Panc1 (cell line): ENCODE data around the gene RBP4. TPM values are rescaled to one million over a fixed set of nuclear protein-coding genes. Genes with fewer than 3 reads are reported as not detected.

Experiments
- ATAC-seq: fragments of 200-7000 bp; cut with Tn5 transposase; 2 replicates; pipeline ENCODE4 v1.9.1; 2020; ENCODE audit warnings: mild to moderate bottlenecking, moderate library complexity
- BruUV-seq: library from RNA; stranded (reverse); fragments of 400-500 nt; replicated peaks from 2 replicates; lab custom pipeline; 2021; lab: Mats Ljungman, UMichigan
- CTCF ChIA-PET: fragments of 300-600 bp; sonication (Branson Sonifier 250); formaldehyde crosslinking; loops from one replicate; lab custom pipeline; 2022; ENCODE audit warnings: antibody characterized with exemption; lab: Charles Lee
- POLR2A ChIA-PET: fragments of 300-600 bp; sonication (Branson Sonifier 250); formaldehyde crosslinking; loops from one replicate; lab custom pipeline; 2022; ENCODE audit warnings: antibody characterized with exemption; lab: Charles Lee
- DNase-seq: peaks from one replicate; pipeline ENCODE4 v3.0.0-alpha.2; 2010; ENCODE audit warnings: low read depth, low spot score
- H3K27ac ChIP-seq: 2 replicates; pipeline ENCODE4 v1.5.1; 2011; ENCODE audit warnings: mild to moderate bottlenecking, low read length, inconsistent platforms
- H3K27me3 ChIP-seq: fragments of 200-500 bp; sonication (Bioruptor generic); 2 replicates; pipeline ENCODE4 v1.6.0; 2014; ENCODE audit warnings: low read length, inconsistent platforms; ENCODE audit not compliant: control insufficient read depth, insufficient read depth
- H3K36me3 ChIP-seq: fragments of 200-500 bp; sonication (Bioruptor generic); 2 replicates; pipeline ENCODE4 v1.5.1; 2014; ENCODE audit warnings: inconsistent platforms, mild to moderate bottlenecking, low read length, moderate library complexity; ENCODE audit not compliant: control insufficient read depth, insufficient read depth
- H3K4me1 ChIP-seq: 2 replicates; pipeline ENCODE4 v1.5.1; 2011; ENCODE audit warnings: inconsistent platforms, mild to moderate bottlenecking, low read length, moderate library complexity; ENCODE audit not compliant: control insufficient read depth, insufficient read depth
- H3K4me3 ChIP-seq, 2 experiments: 2 replicates each; pipeline ENCODE4 v1.5.1; 2011 to 2012; ENCODE audit warnings: low read depth in 2 of 2, low read length in 2 of 2, mild to moderate bottlenecking in 2 of 2, inconsistent platforms in 1 of 2, moderate library complexity in 1 of 2
- H3K9me3 ChIP-seq: fragments of 200-500 bp; sonication (Bioruptor generic); 2 replicates; pipeline ENCODE4 v1.5.1; 2014; ENCODE audit warnings: low read depth, mild to moderate bottlenecking, inconsistent platforms, low read length, moderate library complexity; ENCODE audit not compliant: control insufficient read depth, insufficient read depth
- POLR2AphosphoS5 ChIP-seq: IDR thresholded peaks from 2 replicates; pipeline ENCODE4 v1.6.1; 2012; ENCODE audit warnings: mild to moderate bottlenecking, low read depth, low read length, moderate library complexity
- SIN3A ChIP-seq: IDR thresholded peaks from 2 replicates; pipeline ENCODE4 v1.6.1; 2012; ENCODE audit warnings: low read depth, mild to moderate bottlenecking, low read length, moderate library complexity, borderline replicate concordance; ENCODE audit not compliant: insufficient read depth
- TCF7L2 ChIP-seq: IDR thresholded peaks from 2 replicates; pipeline ENCODE4 v1.6.1; 2011; ENCODE audit warnings: mild to moderate bottlenecking, low read depth, low read length, inconsistent platforms
- in situ Hi-C: cut with HindIII; loops from 2 replicates; pipeline ENCODE4 v1.10.0; 2016; ENCODE audit warnings: low sequenced_read_pairs, low pct_unique_long_range_greater_than_20kb
- intact Hi-C: fragments of 100-400 bp; cut with micrococcal nuclease; formaldehyde crosslinking; loops from one replicate; pipeline ENCODE4 v1.10.0; 2022; ENCODE audit not compliant: unreplicated experiment
- total RNA-seq: library from RNA; stranded (reverse); gene quantifications from one replicate; pipeline ENCODE4 v1.2.1, GENCODE V29; 2021; ENCODE audit not compliant: unreplicated experiment
- TF ChIP-seq, protein P1 (sequence below), 2 experiments: IDR thresholded peaks; 2 replicates each; pipeline ENCODE4 v1.6.1; 2011 to 2012; ENCODE audit warnings: low read depth in 2 of 2, control low read depth in 1 of 2, low read length in 1 of 2, mild to moderate bottlenecking in 1 of 2, moderate library complexity in 1 of 2; ENCODE audit not compliant: insufficient read depth in 1 of 2
- TF ChIP-seq, protein P2 (sequence below): fragments of 450-650 bp; IDR thresholded peaks from 2 replicates; pipeline ENCODE4 v1.5.1; 2017; ENCODE audit warnings: mild to moderate bottlenecking

The RBP4 gene
- total RNA-seq, 1 experiment from 2014 or later: 6.9 TPM

- peaks cover 10% of the 10 kb centered on the region for H3K4me1 ChIP-seq
- in situ Hi-C loops: no loop called here
- ChIA-PET CTCF (interaction anchor here (0.7 kb wide), 1 partner anchor 152 kb away, joined by 6 read pairs; no protein-coding TSS in a partner anchor), POLR2A (no interaction called here)
- DNase-seq (no peak), ATAC-seq (no peak)
- no peaks in the 10 kb centered on the region for H3K9me3 ChIP-seq
- H3K4me3 ChIP-seq: no peak overlapping the region
- H3K27me3 ChIP-seq: peaks cover 34% of the 10 kb centered on the region
- no peak overlapping the region for H3K27ac ChIP-seq
- no TSS peak for BruUV-seq
- intact Hi-C loops: no loop called here
- H3K36me3 ChIP-seq: no peaks in the 10 kb centered on the region
- TF ChIP-seq TCF7L2 (no peak), SIN3A (no peak), POLR2AphosphoS5 (no peak)
- TF ChIP-seq, protein P1, sequence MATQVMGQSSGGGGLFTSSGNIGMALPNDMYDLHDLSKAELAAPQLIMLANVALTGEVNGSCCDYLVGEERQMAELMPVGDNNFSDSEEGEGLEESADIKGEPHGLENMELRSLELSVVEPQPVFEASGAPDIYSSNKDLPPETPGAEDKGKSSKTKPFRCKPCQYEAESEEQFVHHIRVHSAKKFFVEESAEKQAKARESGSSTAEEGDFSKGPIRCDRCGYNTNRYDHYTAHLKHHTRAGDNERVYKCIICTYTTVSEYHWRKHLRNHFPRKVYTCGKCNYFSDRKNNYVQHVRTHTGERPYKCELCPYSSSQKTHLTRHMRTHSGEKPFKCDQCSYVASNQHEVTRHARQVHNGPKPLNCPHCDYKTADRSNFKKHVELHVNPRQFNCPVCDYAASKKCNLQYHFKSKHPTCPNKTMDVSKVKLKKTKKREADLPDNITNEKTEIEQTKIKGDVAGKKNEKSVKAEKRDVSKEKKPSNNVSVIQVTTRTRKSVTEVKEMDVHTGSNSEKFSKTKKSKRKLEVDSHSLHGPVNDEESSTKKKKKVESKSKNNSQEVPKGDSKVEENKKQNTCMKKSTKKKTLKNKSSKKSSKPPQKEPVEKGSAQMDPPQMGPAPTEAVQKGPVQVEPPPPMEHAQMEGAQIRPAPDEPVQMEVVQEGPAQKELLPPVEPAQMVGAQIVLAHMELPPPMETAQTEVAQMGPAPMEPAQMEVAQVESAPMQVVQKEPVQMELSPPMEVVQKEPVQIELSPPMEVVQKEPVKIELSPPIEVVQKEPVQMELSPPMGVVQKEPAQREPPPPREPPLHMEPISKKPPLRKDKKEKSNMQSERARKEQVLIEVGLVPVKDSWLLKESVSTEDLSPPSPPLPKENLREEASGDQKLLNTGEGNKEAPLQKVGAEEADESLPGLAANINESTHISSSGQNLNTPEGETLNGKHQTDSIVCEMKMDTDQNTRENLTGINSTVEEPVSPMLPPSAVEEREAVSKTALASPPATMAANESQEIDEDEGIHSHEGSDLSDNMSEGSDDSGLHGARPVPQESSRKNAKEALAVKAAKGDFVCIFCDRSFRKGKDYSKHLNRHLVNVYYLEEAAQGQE (IDR thresholded peaks at IDR 0.05; ENCODE audit: insufficient read depth in 1 of 2, low read depth in 2 of 2, low read length in 1 of 2): no peak
- TF ChIP-seq, protein P2, sequence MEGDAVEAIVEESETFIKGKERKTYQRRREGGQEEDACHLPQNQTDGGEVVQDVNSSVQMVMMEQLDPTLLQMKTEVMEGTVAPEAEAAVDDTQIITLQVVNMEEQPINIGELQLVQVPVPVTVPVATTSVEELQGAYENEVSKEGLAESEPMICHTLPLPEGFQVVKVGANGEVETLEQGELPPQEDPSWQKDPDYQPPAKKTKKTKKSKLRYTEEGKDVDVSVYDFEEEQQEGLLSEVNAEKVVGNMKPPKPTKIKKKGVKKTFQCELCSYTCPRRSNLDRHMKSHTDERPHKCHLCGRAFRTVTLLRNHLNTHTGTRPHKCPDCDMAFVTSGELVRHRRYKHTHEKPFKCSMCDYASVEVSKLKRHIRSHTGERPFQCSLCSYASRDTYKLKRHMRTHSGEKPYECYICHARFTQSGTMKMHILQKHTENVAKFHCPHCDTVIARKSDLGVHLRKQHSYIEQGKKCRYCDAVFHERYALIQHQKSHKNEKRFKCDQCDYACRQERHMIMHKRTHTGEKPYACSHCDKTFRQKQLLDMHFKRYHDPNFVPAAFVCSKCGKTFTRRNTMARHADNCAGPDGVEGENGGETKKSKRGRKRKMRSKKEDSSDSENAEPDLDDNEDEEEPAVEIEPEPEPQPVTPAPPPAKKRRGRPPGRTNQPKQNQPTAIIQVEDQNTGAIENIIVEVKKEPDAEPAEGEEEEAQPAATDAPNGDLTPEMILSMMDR: no peak
Measured at GRCh38 chr10:93570383-93570782, 30.7 kb downstream of the RBP4 start.

DNA sequence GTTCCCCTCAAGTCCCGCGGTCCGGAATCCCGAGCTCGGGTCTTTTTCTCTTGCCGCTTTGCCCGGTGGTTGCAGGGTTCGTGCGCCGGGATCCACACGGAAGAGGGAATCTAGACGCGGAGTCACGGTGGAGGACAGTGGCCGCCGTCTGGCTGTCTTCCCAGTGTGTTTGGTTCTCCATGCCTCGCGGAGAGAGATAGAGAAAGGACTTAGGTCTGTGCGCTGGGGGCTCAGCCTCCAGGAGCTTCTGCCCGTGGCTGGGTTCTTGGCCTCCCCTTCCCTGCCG lies 33.0 kb downstream of the RBP4 start:
- H3K27ac ChIP-seq: no peak overlapping the region
- CTCF ChIA-PET: no interaction called here
- DNase-seq (no peak), ATAC-seq (peak; percentile 40; the same call in 1 of the 2 replicates)
- BruUV-seq: no TSS peak
- POLR2A ChIA-PET: interaction anchor here (0.6 kb wide), 1 partner anchor 14 kb away, joined by 3 read pairs; no protein-coding TSS in a partner anchor
- intact Hi-C loops (no loop called here), in situ Hi-C loops (no loop called here)
- H3K36me3 ChIP-seq: no peaks in the 10 kb centered on the region
- peaks cover 10% of the 10 kb centered on the region for H3K4me1 ChIP-seq
- H3K9me3 ChIP-seq: no peaks in the 10 kb centered on the region
- TF ChIP-seq, protein P1 (IDR thresholded peaks at IDR 0.05; ENCODE audit: insufficient read depth in 1 of 2, low read depth in 2 of 2, low read length in 1 of 2): no peak
- TF ChIP-seq POLR2AphosphoS5: no peak
- TF ChIP-seq SIN3A: no peak
- no peak for TF ChIP-seq TCF7L2
- TF ChIP-seq, protein P2: no peak
- H3K4me3 ChIP-seq: peak overlapping the region; percentile 7 to 55; a peak in 3 of 4 replicates
- peaks cover 34% of the 10 kb centered on the region for H3K27me3 ChIP-seq
